ENCODE results near the gene RSKR.

- TF ChIP-seq CTCF (IDR thresholded peaks at IDR 0.05; ENCODE audit: insufficient read depth, low read length, poor library complexity, severe bottlenecking) (no peak), EZH2phosphoT487 (conservative IDR thresholded peaks at IDR 0.05; ENCODE audit: low read length) (no peak)
These were observed 14.4 kb downstream of the RSKR start for GRCh38 chr17:28599311-28600184.
